Kidney epithelial cell (primary cell): ENCODE measurements around the gene SMIM13. TPM values are rescaled to one million over a fixed set of nuclear protein-coding genes. Genes with fewer than 3 reads are reported as not detected.

ENCODE experiments used
- DNase-seq: peaks from one replicate; pipeline ENCODE4 v3.0.0-alpha.2; 2010; ENCODE audit warnings: low read depth
- H3K27me3 ChIP-seq: 2 replicates; pipeline ENCODE4 v1.6.0; 2011; ENCODE audit warnings: low read length; ENCODE audit not compliant: control insufficient read depth, insufficient read depth
- H3K36me3 ChIP-seq: 2 replicates; pipeline ENCODE4 v1.5.1; 2011; ENCODE audit warnings: low read length; ENCODE audit not compliant: control insufficient read depth, insufficient read depth
- H3K4me3 ChIP-seq: 2 replicates; pipeline ENCODE4 v1.5.1; 2011; ENCODE audit warnings: low read depth, mild to moderate bottlenecking, control low read depth, low read length
- total RNA-seq: library from RNA; depleted of rRNA; stranded (reverse); fragments of >200 nt; gene quantifications from 2 replicates; pipeline ENCODE4 v1.2.3, GENCODE V29; 2015
- TF ChIP-seq, protein P1 (sequence below): IDR thresholded peaks from 2 replicates; pipeline ENCODE4 v1.5.1; 2011; ENCODE audit warnings: mild to moderate bottlenecking, moderate library complexity, low read length, control low read depth, inconsistent platforms; ENCODE audit not compliant: insufficient read depth, poor library complexity, severe bottlenecking

Gene SMIM13
- total RNA-seq: 15.6 and 18.5 TPM in 2 replicates

DNA sequence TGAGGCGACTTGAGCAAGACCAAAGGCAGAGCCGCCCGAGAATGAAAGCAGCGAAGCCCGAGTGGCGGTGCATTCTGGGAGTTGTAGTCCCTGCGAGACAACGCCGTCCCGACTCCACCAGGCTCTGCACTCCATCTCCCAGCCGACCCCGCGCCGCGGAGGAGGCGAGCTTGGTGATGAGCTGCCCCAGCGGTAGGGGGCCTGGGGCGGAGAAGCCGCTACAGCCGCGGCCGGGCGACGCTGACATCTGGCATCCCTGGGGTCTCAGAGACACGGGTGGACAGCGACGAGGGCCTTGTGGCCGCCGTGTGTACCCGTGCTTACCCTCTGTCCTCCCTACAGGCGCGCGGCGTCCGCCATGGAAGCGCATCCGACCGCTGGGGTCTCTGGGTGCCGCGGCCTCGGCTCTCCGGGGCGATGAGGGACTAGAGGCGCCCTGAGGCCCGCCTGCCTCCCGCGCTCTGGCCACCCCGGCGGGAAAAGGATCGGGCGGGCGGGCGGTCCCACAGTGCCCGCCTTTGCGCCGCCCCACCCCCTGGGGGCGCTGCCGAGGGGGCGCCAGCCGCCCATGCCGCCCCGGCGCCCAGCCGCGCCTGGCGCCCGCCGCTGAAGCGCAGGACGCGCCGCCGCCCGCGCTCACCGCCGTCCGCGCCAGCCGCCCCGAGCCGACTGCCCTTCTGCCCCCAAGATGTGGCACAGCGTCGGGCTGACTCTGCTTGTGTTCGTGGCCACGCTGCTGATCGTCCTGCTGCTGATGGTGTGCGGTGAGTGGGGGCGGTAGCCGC is at the start of gene SMIM13:
Gene SMIM13, plus strand, starts transcription at position 209 of the 785 bp plus-strand sequence. Its CDS starts 480 bp downstream, at position 689.
- peak within 1 kb of the TSS; percentile 99 for H3K4me3 ChIP-seq

DNA sequence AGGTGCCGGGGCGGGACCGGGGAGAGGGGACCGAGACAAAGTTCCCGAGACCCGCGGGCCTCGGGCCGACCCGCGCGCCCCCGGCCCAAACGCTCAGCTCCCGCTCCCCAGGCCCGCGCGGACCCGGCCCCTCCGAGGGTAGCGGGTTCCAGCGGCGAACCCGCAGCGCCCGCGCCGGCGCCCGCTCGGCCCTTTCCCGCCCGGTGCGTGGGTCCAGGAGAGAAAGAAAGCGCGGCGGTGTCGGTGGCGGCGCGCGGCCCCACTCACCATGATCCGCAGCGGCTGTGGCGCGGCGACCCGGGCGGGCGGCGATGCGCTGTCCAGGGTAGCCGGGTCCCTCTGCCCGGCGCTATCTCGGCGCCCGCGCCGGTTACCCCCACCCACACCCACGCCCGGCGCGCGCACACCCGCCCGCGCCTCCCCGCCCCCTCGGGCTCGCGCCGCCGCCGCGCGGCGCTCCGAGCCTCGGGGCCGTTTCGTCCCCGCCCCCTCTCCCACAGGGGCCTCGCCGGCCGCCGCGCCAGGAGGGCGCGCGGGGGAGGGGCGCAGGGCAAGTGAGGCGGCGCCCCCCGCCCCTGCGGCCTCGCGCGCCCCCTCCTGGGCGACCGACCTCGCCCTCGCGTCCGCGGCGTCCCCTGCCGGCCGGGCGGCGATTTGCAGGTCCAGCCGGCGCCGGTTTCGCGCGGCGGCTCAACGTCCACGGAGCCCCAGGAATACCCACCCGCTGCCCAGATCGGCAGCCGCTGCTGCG is 49.5 kb upstream of the SMIM13 start, which contains the start of gene ELOVL2:
Gene ELOVL2, minus strand, starts transcription at position 345 of the 751 bp plus-strand sequence. Its CDS starts 75 bp downstream, at position 270.
- TF ChIP-seq, protein P1, sequence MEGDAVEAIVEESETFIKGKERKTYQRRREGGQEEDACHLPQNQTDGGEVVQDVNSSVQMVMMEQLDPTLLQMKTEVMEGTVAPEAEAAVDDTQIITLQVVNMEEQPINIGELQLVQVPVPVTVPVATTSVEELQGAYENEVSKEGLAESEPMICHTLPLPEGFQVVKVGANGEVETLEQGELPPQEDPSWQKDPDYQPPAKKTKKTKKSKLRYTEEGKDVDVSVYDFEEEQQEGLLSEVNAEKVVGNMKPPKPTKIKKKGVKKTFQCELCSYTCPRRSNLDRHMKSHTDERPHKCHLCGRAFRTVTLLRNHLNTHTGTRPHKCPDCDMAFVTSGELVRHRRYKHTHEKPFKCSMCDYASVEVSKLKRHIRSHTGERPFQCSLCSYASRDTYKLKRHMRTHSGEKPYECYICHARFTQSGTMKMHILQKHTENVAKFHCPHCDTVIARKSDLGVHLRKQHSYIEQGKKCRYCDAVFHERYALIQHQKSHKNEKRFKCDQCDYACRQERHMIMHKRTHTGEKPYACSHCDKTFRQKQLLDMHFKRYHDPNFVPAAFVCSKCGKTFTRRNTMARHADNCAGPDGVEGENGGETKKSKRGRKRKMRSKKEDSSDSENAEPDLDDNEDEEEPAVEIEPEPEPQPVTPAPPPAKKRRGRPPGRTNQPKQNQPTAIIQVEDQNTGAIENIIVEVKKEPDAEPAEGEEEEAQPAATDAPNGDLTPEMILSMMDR: peak; percentile 38
- H3K36me3 ChIP-seq: no peaks in the 10 kb centered on the region
- DNase-seq: no peak
- peaks cover 16% of the 10 kb centered on the region for H3K27me3 ChIP-seq
- H3K4me3 ChIP-seq: peak within 1 kb of the TSS; percentile 37

More for the DNA sequence above, at the start of gene SMIM13:
- Histone ChIP-seq H3K36me3 (no peaks in the 10 kb centered on the region), H3K27me3 (no peaks in the 10 kb centered on the region)
- DNase-seq: peak; percentile 93
- TF ChIP-seq, protein P1: peak; percentile 32

DNA sequence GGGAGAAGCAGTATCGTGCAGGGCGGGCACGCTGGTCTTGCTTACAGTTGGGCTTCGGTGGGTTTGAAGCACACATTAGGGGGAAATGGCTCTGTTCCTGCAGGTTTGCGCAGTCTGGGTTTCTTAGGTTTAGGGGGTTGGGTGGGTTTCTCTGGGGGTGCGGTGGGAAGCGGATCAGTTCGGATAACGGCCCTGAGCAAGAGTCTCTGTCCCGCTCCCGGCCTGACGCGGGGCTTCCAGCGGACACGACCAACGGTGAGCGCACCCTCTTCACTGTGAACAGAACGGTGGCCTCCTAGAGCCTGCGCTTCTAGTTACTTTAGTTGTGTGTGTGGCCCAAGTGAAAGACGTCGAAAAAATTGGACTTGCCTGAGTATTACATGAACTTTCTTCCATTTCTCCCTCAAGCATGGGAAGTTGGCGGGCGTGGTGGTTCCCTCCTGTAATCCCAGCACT is 48.9 kb upstream of the SMIM13 start:
- DNase-seq: no peak
- Histone ChIP-seq H3K27me3 (peaks cover 16% of the 10 kb centered on the region), H3K36me3 (no peaks in the 10 kb centered on the region), H3K4me3 (peak overlapping the region; percentile 37)
- TF ChIP-seq, protein P1: no peak

DNA sequence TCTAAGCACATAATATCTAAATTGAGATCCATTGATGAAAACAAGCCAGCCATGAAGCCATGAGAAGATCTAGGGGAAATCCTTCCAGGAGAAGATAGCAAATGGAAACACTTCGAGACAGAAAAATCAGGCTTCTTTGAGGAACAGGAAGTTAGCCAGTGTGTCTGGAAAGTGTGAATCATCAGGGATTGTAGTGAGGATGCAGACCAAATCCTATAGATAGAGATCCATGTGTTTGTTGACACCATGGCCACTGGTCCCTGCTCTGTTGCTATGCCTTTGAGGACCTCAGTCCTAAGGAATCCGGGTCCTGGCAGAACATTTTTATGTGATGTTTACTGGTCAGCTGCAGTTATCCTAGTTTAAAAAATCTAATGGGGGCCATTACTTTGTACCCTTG is 42.9 kb upstream of the SMIM13 start:
- no peak overlapping the region for H3K4me3 ChIP-seq

DNA sequence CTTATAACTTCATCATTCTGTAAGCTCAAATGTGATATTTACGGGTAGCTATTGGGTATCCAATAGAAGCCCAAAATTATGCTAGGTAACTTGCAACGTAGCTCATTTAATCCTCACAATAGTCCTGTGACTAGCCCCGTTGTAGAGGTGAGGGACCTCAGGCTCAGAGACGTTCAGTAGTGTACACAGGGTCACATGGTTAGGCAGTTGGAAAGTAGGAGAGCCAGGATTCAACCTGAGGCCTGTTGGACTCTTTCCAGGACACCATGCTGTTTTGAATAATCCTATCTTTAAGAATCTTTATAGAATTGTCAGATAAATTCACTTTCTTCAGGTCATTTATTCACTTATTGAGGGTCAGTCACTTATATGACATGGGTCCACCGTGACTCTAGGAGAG is 40.3 kb upstream of the SMIM13 start:
- Histone ChIP-seq H3K36me3 (no peaks in the 10 kb centered on the region), H3K4me3 (no peak overlapping the region), H3K27me3 (no peaks in the 10 kb centered on the region)
- DNase-seq: no peak
- TF ChIP-seq, protein P1: no peak

More for the DNA sequence above, 42.9 kb upstream of the SMIM13 start:
- Histone ChIP-seq H3K27me3 (no peaks in the 10 kb centered on the region), H3K36me3 (no peaks in the 10 kb centered on the region)
- no peak for DNase-seq
- TF ChIP-seq, protein P1: no peak
